GM23248 (cell line): ENCODE data around the gene CSTA.

Source experiments
- EZH2 ChIP-seq: fragments of 200-600 bp; sonication (generic); IDR thresholded peaks from 2 replicates; pipeline ENCODE4 v1.6.1; 2018; ENCODE audit warnings: antibody characterized with exemption, mild to moderate bottlenecking; ENCODE audit not compliant: insufficient read depth, poor library complexity, severe bottlenecking
- EZH2phosphoT487 ChIP-seq: fragments of 200-600 bp; sonication (generic); IDR thresholded peaks from 2 replicates; pipeline ENCODE4 v1.6.1; 2018; ENCODE audit warnings: antibody characterized with exemption, moderate library complexity, mild to moderate bottlenecking, low read depth; ENCODE audit not compliant: insufficient read depth

- TF ChIP-seq EZH2phosphoT487 (no peak), EZH2 (no peak)
These were observed 12.2 kb upstream of the CSTA start for GRCh38 chr3:122312826-122313225.
